GM12878 (cell line): ENCODE measurements around the gene RSPO4. TPM values are rescaled to one million over a fixed set of nuclear protein-coding genes. Genes with fewer than 3 reads are reported as not detected.
A peak's percentile ranks its signal among the peaks of the same experiment; 100 is the strongest.

Experiments used
- ATAC-seq: fragments of 200-7000 bp; cut with Tn5 transposase; 3 replicates; pipeline ENCODE4 v1.9.1; 2020; ENCODE audit warnings: mild to moderate bottlenecking, moderate library complexity
- BruUV-seq: library from RNA; stranded (reverse); fragments of 400-500 nt; replicated peaks from 2 replicates; lab custom pipeline; 2021; lab: Mats Ljungman, UMichigan
- CTCF ChIA-PET: fragments of 300-600 bp; sonication (Branson Sonifier 250); formaldehyde crosslinking; extraction: SDS; loops from one replicate; lab custom pipeline; 2021; ENCODE audit warnings: inconsistent platforms; lab: Yijun Ruan, JAX
- POLR2A ChIA-PET: fragments of 350-600 bp; formaldehyde crosslinking; extraction: SDS; loops from one replicate; lab custom pipeline; 2021; ENCODE audit warnings: inconsistent platforms; lab: Charles Lee
- RAD21 ChIA-PET: fragments of 300-600 bp; sonication (Branson Sonifier 250); formaldehyde crosslinking; loops from one replicate; lab custom pipeline; 2023; ENCODE audit warnings: antibody characterized with exemption; ENCODE audit not compliant: unreplicated experiment; lab: Charles Lee
- SMC1A ChIA-PET: fragments of 300-600 bp; sonication (Branson Sonifier 250); formaldehyde crosslinking; loops from one replicate; lab custom pipeline; 2023; ENCODE audit not compliant: unreplicated experiment, uncharacterized antibody; lab: Charles Lee
- DNase-seq: peaks from one replicate; pipeline ENCODE4 v3.0.0-alpha.2; 2011; ENCODE audit warnings: low read depth, low spot score
- FAIRE-seq: peaks from 3 replicates; lab custom pipeline; 2011; peaks lifted over from hg19 to GRCh38; lab: Jason Lieb, UNC
- H2AFZ ChIP-seq: 2 replicates; pipeline ENCODE4 v1.6.0; 2011; ENCODE audit warnings: low read depth, low read length, control low read depth; ENCODE audit not compliant: control insufficient read depth
- H3K27ac ChIP-seq: 2 replicates; pipeline ENCODE4 v1.5.1; 2011; ENCODE audit warnings: control low read depth; ENCODE audit not compliant: control insufficient read depth, insufficient read depth
- H3K27me3 ChIP-seq, 2 experiments: replicated peaks in 1 of 2; 2 replicates each; pipeline versions ENCODE4 v1.6.0 to v1.6.1; 2011; ENCODE audit warnings: low read length in 1 of 2; ENCODE audit not compliant: control insufficient read depth in 2 of 2, insufficient read depth in 2 of 2
- H3K36me3 ChIP-seq, 2 experiments: 2 replicates each; pipeline ENCODE4 v1.5.1; 2011; ENCODE audit warnings: low read length in 1 of 2; ENCODE audit not compliant: control insufficient read depth in 2 of 2, insufficient read depth in 2 of 2
- H3K4me1 ChIP-seq: 2 replicates; pipeline ENCODE4 v1.6.1; 2011; ENCODE audit warnings: mild to moderate bottlenecking, low read length, moderate library complexity, mixed read lengths; ENCODE audit not compliant: control insufficient read depth, insufficient read depth
- H3K4me2 ChIP-seq: 2 replicates; pipeline ENCODE4 v1.6.0; 2011; ENCODE audit warnings: control low read depth; ENCODE audit not compliant: control insufficient read depth, insufficient read depth
- H3K4me3 ChIP-seq: fragments of 200-600 bp; sonication (generic); 2 replicates; pipeline ENCODE4 v1.5.1; 2016
- H3K79me2 ChIP-seq: 2 replicates; pipeline ENCODE4 v1.6.0; 2011; ENCODE audit warnings: low read length; ENCODE audit not compliant: control insufficient read depth, insufficient read depth
- H3K9ac ChIP-seq: 2 replicates; pipeline ENCODE4 v1.8.0; 2011; ENCODE audit warnings: low read length, control low read depth, mixed read lengths; ENCODE audit not compliant: control insufficient read depth, insufficient read depth
- H3K9me3 ChIP-seq: replicated peaks from 3 replicates; pipeline ENCODE4 v1.5.1; 2011; ENCODE audit warnings: mild to moderate bottlenecking, low read length; ENCODE audit not compliant: control insufficient read depth, insufficient read depth
- H4K20me1 ChIP-seq: 2 replicates; pipeline ENCODE4 v1.6.0; 2011; ENCODE audit not compliant: control insufficient read depth, insufficient read depth
- CHD2 ChIP-seq: IDR thresholded peaks from 2 replicates; pipeline ENCODE4 v1.6.1; 2011; ENCODE audit warnings: low read depth, low read length, improper control_type of control experiment, borderline replicate concordance
- ETV6 ChIP-seq, 2 experiments: fragments of 450-650 bp in 1 of 2; IDR thresholded peaks in 1 of 2; conservative IDR thresholded peaks in 1 of 2; 2 replicates each; pipeline ENCODE4 v1.6.1; 2014; ENCODE audit warnings: antibody characterized with exemption in 1 of 2, borderline replicate concordance in 1 of 2, low read depth in 1 of 2, mild to moderate bottlenecking in 1 of 2, moderate library complexity in 1 of 2
- FOXK2 ChIP-seq: fragments of 450-650 bp; IDR thresholded peaks from 2 replicates; pipeline ENCODE4 v1.6.1; 2017; ENCODE audit warnings: mild to moderate bottlenecking, moderate library complexity
- JUND ChIP-seq: IDR thresholded peaks from 2 replicates; pipeline ENCODE4 v1.6.1; 2012; ENCODE audit warnings: low read depth, mild to moderate bottlenecking, low read length, improper control_type of control experiment, moderate library complexity
- NRF1 ChIP-seq: conservative IDR thresholded peaks from 2 replicates; pipeline ENCODE4 v1.6.1; 2011; ENCODE audit warnings: mild to moderate bottlenecking, low read depth, low read length, improper control_type of control experiment
- ZNF384 ChIP-seq: IDR thresholded peaks from 2 replicates; pipeline ENCODE4 v1.6.1; 2012; ENCODE audit warnings: low read depth, mild to moderate bottlenecking, low read length, improper control_type of control experiment, borderline replicate concordance
- WGBS: methylation state at CpG from one replicate; pipeline ENCODE4 v1.1.6; 2016; ENCODE audit warnings: low lambda C conversion rate; ENCODE audit not compliant: insufficient replicate concordance, insufficient coverage; ENCODE audit errors: missing lambda C conversion rate; 5-methylcytosine and 5-hydroxymethylcytosine counted together
- in situ Hi-C: fragments of 300-500 bp; cut with MboI; formaldehyde crosslinking; loops from 9 replicates; pipeline ENCODE4 v1.14.3; 2018; ENCODE audit warnings: mixed read lengths
- intact Hi-C: fragments of 100-400 bp; cut with micrococcal nuclease; formaldehyde crosslinking; loops from one replicate; pipeline ENCODE4 v1.14.2; 2022; ENCODE audit not compliant: unreplicated experiment
- polyA plus RNA-seq, 11 experiments: library from polyadenylated mRNA; depleted of rRNA in 4 of 11; unstranded in 6 of 11; stranded (reverse) in 5 of 11; fragments of >200 nt; fragmentation: Nextera tagmentation in 4 of 11; fragmentation: Illumina TruSeq in 1 of 11; extraction: Ambion mirVana in 4 of 11; extraction: Trizol in 1 of 11; gene quantifications; 1 replicate in 1 of 11; 2 replicates in 10 of 11; pipeline versions ENCODE4 v1.2.1 to v1.2.3, GENCODE V29; 2011 to 2016; ENCODE audit warnings: inconsistent platforms in 2 of 11, missing spikeins in 2 of 11, low read depth in 1 of 11
- total RNA-seq, 4 experiments: library from RNA; depleted of rRNA in 3 of 4; stranded (reverse); fragments of >200 nt in 3 of 4; fragmentation: Illumina TruSeq in 1 of 4; extraction: Trizol in 1 of 4; gene quantifications; 2 replicates each; pipeline versions ENCODE4 v1.2.1 to v1.2.3, GENCODE V29; 2013 to 2021

RSPO4 gene
- total and polyA plus RNA-seq, 10 of the 15 experiments (the other 5 are each of a cell fraction or from before 2014, with no cell fraction given): 0.06 TPM; not detected in 9

- no TSS peak for BruUV-seq
Observed at GRCh38 chr20:962223-962622, 39.9 kb downstream of the RSPO4 start.

GRCh38 chr20:961768-962167 is 40.3 kb downstream of the RSPO4 start:
- no TSS peak for BruUV-seq

More at GRCh38 chr20:962223-962622, 39.9 kb downstream of the RSPO4 start:
- H3K79me2 ChIP-seq: no peaks in the 10 kb centered on the region
- H3K4me2 ChIP-seq: no peak overlapping the region
- H3K36me3 ChIP-seq: no peaks in the 10 kb centered on the region
- TF ChIP-seq ETV6 (conservative IDR thresholded peaks at IDR 0.05 in 1 of 2, IDR thresholded peaks at IDR 0.05 in 1 of 2; ENCODE audit: borderline replicate concordance in 1 of 2, low read depth in 1 of 2): no peak
- TF ChIP-seq NRF1: no peak
- TF ChIP-seq JUND: no peak
- FAIRE-seq (no peak), DNase-seq (no peak), ATAC-seq (no peak)
- no peak overlapping the region for H2AFZ ChIP-seq
- H3K4me1 ChIP-seq: no peaks in the 10 kb centered on the region
- 42% methylated on average over 3 of the region's 3 CpGs for WGBS
- H4K20me1 ChIP-seq: no peaks in the 10 kb centered on the region
- CTCF ChIA-PET: interaction anchor here (0.6 kb wide), 1 partner anchor 144 kb away, joined by 3 read pairs; no protein-coding TSS in a partner anchor
- POLR2A ChIA-PET: no interaction called here
- no peak overlapping the region for H3K27ac ChIP-seq
- H3K9ac ChIP-seq: no peak overlapping the region
- in situ Hi-C loops: no loop called here
- SMC1A ChIA-PET: no interaction called here
- intact Hi-C loops: no loop called here
- no peak overlapping the region for H3K4me3 ChIP-seq
- RAD21 ChIA-PET: no interaction called here
- H3K27me3 ChIP-seq: no peaks in the 10 kb centered on the region; a peak in 2 of 4 replicates
- no peaks in the 10 kb centered on the region for H3K9me3 ChIP-seq

More at GRCh38 chr20:961768-962167, 40.3 kb downstream of the RSPO4 start:
- Histone ChIP-seq H3K4me1 (no peaks in the 10 kb centered on the region), H3K36me3 (no peaks in the 10 kb centered on the region), H2AFZ (no peak overlapping the region), H3K4me3 (no peak overlapping the region), H3K27me3 (no peaks in the 10 kb centered on the region; a peak in 2 of 4 replicates), H3K79me2 (no peaks in the 10 kb centered on the region), H3K9ac (no peak overlapping the region), H3K4me2 (no peak overlapping the region), H3K27ac (no peak overlapping the region), H3K9me3 (no peaks in the 10 kb centered on the region), H4K20me1 (no peaks in the 10 kb centered on the region)
- DNase-seq (no peak), FAIRE-seq (no peak), ATAC-seq (no peak)
- intact Hi-C loops (no loop called here), in situ Hi-C loops (no loop called here)
- TF ChIP-seq FOXK2: 0 out of 2 replicates have a peak, but pooled peaks have one; percentile 9
- no peak for TF ChIP-seq ZNF384
- no peak for TF ChIP-seq CHD2
- ChIA-PET POLR2A (no interaction called here), CTCF (no interaction called here), RAD21 (no interaction called here), SMC1A (interaction anchor here (0.6 kb wide), 1 partner anchor 144 kb away, joined by 3 read pairs; no protein-coding TSS in a partner anchor)
- WGBS: 39% methylated on average over 2 of the region's 2 CpGs
